Measurements from ENCODE around the gene ITGA2.

GRCh38 chr5:53083927-53084326, 94.8 kb downstream of the ITGA2 start:
- TF ChIP-seq CTCF (IDR thresholded peaks at IDR 0.05 in 2 of 3, conservative IDR thresholded peaks at IDR 0.05 in 1 of 3; ENCODE audit: borderline replicate concordance in 1 of 3, insufficient read depth in 1 of 3, low read depth in 2 of 3, low read length in 2 of 3) (no peak), POLR2AphosphoS5 (IDR thresholded peaks at IDR 0.05; ENCODE audit: low read depth, low read length) (no peak), ATF3 (IDR thresholded peaks at IDR 0.05) (no peak), EZH2 (IDR thresholded peaks at IDR 0.05) (no peak), RAD21 (IDR thresholded peaks at IDR 0.05; ENCODE audit: low read depth) (no peak), POLR2A (IDR thresholded peaks at IDR 0.05; ENCODE audit: borderline replicate concordance, extremely low read depth, insufficient read depth, insufficient read length) (no peak)
